ENCODE measurements around the gene PLCD3.
"Not testable (repeated sequence)": the region's sequence is repeated elsewhere in the genome, so short reads cannot be mapped to it uniquely, and the experiment has no call there.

PLCD3 gene

DNA sequence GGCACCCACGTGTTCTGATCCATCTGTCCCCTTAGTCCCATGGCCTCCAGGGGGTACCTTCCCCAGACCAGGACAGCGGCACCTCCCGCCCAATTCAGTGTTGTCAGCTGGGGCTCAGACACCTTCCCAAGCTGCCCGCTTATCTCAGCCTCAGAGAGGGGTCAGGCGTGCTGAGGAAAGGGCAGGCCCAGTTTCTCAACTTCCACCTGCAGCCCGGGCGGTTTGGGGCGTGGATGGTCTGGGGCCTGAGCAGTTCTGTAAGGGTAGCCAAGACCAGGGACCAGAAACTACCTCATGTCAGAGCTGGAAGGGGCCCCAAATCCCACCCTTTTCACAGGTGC is 5.1 kb downstream of the PLCD3 start:
- Histone ChIP-seq H3K36me3 (0 out of 22 replicates have a peak, but pooled peaks cover 0 to 8% (median 0%) of the 10 kb centered on the region in 11 experiments), H3K4me3 (no peak overlapping the region), H3K9ac (0 out of 22 replicates have a peak overlapping the region, but pooled peaks of 1 of the 11 experiments have one; percentile 0), H3K27ac (no peak overlapping the region), H3K4me1 (peaks cover 23 to 73% (median 34%) of the 10 kb centered on the region in 10 experiments), H3K4me2 (no peak overlapping the region; a peak in 1 of 22 replicates), H4K20me1 (peaks cover 0 to 61% (median 7%) of the 10 kb centered on the region in 11 experiments; a peak in 9 of 22 replicates), H3K27me3 (no peaks in the 10 kb centered on the region), H3K9me3 (replicated peaks in 1 of 11) (no peaks in the 10 kb centered on the region)
- TF ChIP-seq Cebpa-rat (IDR thresholded peaks at IDR 0.05), result no peak

DNA sequence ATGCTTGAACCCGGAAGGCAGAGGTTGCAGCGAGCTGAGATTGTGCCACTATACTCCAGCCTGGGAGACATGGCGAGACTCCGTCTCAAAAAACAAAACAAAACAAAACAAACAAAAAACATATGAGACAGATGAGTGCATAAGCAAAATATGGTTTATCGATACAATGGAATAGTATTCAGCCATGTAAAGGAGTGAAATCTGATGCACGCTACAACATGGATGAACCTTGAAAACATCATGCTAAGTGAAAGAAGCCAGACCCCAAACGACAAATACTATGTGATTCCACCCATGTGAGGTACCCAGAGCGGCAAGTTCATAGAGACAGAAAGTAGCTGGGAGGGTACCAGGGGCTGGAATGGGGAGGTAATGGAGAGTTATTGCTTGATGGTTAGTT is 6.8 kb downstream of the PLCD3 start:
- H4K20me1 ChIP-seq, result peaks cover 0 to 46% (median 4%) of the 10 kb centered on the region in 11 experiments; a peak in 11 of 22 replicates
- H3K27ac ChIP-seq, result no peak overlapping the region
- H3K27me3 ChIP-seq, result peaks cover 0 to 9% (median 0%) of the 10 kb centered on the region in 11 experiments; a peak in 5 of 22 replicates
- H3K36me3 ChIP-seq, result peaks cover 0 to 11% (median 0%) of the 10 kb centered on the region in 11 experiments; a peak in 1 of 22 replicates
- no peak overlapping the region for H3K9ac ChIP-seq
- peaks cover 15 to 65% (median 28%) of the 10 kb centered on the region in 10 experiments for H3K4me1 ChIP-seq
- H3K9me3 ChIP-seq (replicated peaks in 1 of 11), result no peaks in the 10 kb centered on the region
- no peak overlapping the region for H3K4me2 ChIP-seq
- no peak for TF ChIP-seq Cebpa-rat (IDR thresholded peaks at IDR 0.05)
- no peak overlapping the region for H3K4me3 ChIP-seq

DNA sequence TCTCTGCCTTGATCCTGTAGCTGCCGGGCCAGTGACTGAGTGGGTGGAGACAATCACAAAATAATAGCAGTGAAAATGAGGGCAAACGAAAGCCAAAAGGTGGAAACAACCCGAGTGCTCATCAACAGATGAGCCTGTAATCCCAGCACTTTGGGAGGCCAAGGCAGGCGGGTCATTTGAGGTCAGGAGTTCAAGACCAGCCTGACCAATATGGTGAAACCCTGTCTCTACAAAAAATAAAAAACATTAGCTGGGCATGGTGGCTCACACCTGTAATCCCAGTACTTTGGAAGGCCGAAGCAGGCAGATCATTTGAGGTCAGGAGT is 7.6 kb downstream of the PLCD3 start:
- peak overlapping the region in 7 of 11 experiments; percentile 24 to 51 (median 36); a peak in 8 of 22 replicates for H3K9ac ChIP-seq
- not testable (repeated sequence) for H3K4me3 ChIP-seq; H3K9me3 ChIP-seq (replicated peaks in 1 of 11); H3K27me3 ChIP-seq
- peaks cover 21 to 68% (median 33%) of the 10 kb centered on the region in 10 experiments for H3K4me1 ChIP-seq
- peak overlapping the region in 7 of 11 experiments; percentile 19 to 66 (median 54); a peak in 9 of 22 replicates for H3K27ac ChIP-seq
- peaks cover 0 to 39% (median 2%) of the 10 kb centered on the region in 11 experiments; a peak in 9 of 22 replicates for H4K20me1 ChIP-seq
- H3K4me2 ChIP-seq, result peak overlapping the region in 10 of 11 experiments; percentile 32 to 73 (median 57); a peak in 17 of 22 replicates
- H3K36me3 ChIP-seq, result peaks cover 0 to 17% (median 0%) of the 10 kb centered on the region in 11 experiments; a peak in 3 of 22 replicates

DNA sequence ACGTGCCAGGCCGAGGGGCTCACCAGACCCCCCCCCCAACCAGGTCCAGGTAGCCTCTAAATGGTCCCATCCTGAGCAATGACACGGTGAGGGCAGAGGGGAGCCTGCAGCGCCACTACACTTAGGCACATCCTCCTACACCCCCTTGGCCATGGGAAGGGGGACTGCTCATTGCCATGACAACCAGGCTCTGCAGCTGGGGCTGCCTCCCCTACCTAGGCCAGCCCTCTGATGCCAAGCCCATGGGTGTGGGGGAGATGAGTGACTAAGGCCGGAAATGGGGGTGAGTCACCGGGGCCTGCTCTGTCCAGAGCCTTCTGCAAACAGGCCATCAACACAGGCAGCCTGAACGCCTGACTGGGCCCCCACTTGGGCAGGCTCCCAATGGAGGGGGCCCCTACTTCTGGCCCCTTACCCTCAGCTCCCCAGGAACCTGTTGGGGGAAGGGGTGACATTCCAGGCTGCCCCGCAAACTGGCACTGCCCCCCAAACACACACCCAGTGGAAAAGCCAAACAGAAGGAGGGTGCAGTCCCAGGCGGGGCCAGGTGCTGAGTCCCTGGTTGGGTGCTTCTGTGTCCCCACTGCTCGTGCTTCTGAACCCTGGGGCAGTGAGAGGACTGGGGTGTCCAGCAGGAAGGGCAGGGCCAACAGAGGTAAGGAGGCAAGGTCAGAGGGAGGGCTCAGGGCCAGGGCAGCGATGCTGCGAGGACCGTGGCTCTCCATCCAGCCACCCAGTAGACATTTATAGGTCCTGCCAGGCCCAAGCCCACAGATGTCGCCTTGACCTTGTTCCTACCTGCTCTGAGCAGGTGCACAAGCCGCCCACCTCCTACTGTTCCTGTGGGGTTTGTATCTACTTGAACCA is 8.2 kb downstream of the PLCD3 start:
- H3K4me2 ChIP-seq, result peak overlapping the region; percentile 16 to 73 (median 55); a peak in 21 of 22 replicates
- peaks cover 0 to 9% (median 0%) of the 10 kb centered on the region in 11 experiments; a peak in 5 of 22 replicates for H3K27me3 ChIP-seq
- H3K4me3 ChIP-seq, result no peak overlapping the region
- peak overlapping the region in 10 of 11 experiments; percentile 22 to 66 (median 54); a peak in 18 of 22 replicates for H3K27ac ChIP-seq
- peaks cover 0 to 33% (median 0%) of the 10 kb centered on the region in 11 experiments; a peak in 8 of 22 replicates for H4K20me1 ChIP-seq
- H3K9me3 ChIP-seq (replicated peaks in 1 of 11), result no peaks in the 10 kb centered on the region
- H3K4me1 ChIP-seq, result peaks cover 27 to 68% (median 37%) of the 10 kb centered on the region in 10 experiments
- peaks cover 0 to 23% (median 0%) of the 10 kb centered on the region in 11 experiments; a peak in 3 of 22 replicates for H3K36me3 ChIP-seq
- TF ChIP-seq Cebpa-rat (IDR thresholded peaks at IDR 0.05), result no peak
- peak overlapping the region in 10 of 11 experiments; percentile 4 to 51 (median 35); a peak in 14 of 22 replicates for H3K9ac ChIP-seq

DNA sequence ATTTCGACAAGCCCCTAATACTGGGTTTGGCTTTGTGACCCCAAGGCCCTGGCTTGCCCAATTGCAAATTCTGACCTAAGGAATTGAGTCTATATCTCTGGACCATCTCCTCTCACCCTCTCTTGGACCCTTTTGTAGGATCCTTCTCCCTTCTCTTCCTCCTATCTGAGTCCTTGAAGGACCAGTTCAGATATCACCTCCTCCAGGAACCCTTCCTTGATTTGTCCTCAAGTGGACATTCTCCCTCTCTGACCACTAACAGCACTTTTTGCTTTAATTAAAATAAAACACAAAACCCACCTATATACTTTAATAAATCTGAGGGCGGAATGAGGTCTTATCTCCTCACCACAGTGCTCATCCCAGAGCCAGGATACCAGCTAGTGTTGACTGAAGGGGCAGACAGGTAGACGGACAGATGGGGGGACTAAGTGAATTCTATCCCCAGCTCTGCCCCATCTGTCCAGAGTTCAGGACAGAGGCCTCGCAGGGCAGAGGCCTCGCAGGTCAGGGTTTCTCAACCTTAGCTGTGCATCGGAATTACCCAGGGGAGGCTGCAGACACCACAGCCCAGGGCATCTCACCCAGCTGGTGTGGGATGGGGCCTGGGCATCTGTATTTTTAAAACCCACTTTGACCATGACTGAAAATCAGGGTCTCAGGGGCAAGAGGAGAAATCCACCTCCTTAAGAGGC is 9.1 kb downstream of the PLCD3 start:
- H3K4me3 ChIP-seq, result no peak overlapping the region
- peak overlapping the region in 9 of 11 experiments; percentile 22 to 66 (median 54); a peak in 15 of 22 replicates for H3K27ac ChIP-seq
- peaks cover 29 to 69% (median 41%) of the 10 kb centered on the region in 10 experiments for H3K4me1 ChIP-seq
- peaks cover 0 to 32% (median 0%) of the 10 kb centered on the region in 11 experiments; a peak in 3 of 22 replicates for H3K36me3 ChIP-seq
- no peak for TF ChIP-seq Cebpa-rat (IDR thresholded peaks at IDR 0.05)
- peak overlapping the region in 8 of 11 experiments; percentile 4 to 51 (median 34); a peak in 9 of 22 replicates for H3K9ac ChIP-seq
- peaks cover 0 to 9% (median 0%) of the 10 kb centered on the region in 11 experiments; a peak in 5 of 22 replicates for H3K27me3 ChIP-seq
- no peaks in the 10 kb centered on the region for H3K9me3 ChIP-seq (replicated peaks in 1 of 11)
- peak overlapping the region; percentile 16 to 73 (median 55); a peak in 21 of 22 replicates for H3K4me2 ChIP-seq
- H4K20me1 ChIP-seq, result peaks cover 0 to 27% (median 0%) of the 10 kb centered on the region in 11 experiments; a peak in 8 of 22 replicates

DNA sequence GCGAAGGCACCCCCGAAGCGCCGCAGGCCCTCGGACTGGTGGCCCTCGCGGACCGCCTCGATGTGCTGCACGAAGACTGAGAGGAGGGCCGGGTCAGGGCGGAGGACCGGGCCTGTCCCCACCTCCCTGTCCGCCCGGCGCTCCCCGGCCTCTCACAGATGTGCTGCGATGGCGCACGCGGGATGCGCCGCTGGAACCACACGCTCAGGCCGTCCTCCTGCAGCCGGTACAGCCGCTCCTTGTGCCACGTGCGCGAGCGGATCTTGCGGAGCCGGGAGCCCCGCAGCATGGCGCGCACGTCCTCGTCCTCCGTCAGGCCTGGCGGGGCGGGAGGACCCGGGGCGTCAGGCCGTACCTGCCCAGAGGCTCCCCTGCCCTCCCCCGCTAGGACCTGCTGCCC is 11.3 kb downstream of the PLCD3 start:
- Histone ChIP-seq H3K27me3 (peaks cover 0 to 9% (median 0%) of the 10 kb centered on the region in 11 experiments; a peak in 5 of 22 replicates), H3K9me3 (replicated peaks in 1 of 11) (no peaks in the 10 kb centered on the region), H4K20me1 (peaks cover 0 to 27% (median 0%) of the 10 kb centered on the region in 11 experiments; a peak in 7 of 22 replicates), H3K4me1 (peaks cover 34 to 67% (median 45%) of the 10 kb centered on the region in 10 experiments), H3K27ac (no peak overlapping the region), H3K4me2 (no peak overlapping the region), H3K36me3 (peaks cover 0 to 31% (median 0%) of the 10 kb centered on the region in 11 experiments; a peak in 3 of 22 replicates), H3K4me3 (no peak overlapping the region), H3K9ac (no peak overlapping the region)
- TF ChIP-seq Cebpa-rat (IDR thresholded peaks at IDR 0.05), result no peak

DNA sequence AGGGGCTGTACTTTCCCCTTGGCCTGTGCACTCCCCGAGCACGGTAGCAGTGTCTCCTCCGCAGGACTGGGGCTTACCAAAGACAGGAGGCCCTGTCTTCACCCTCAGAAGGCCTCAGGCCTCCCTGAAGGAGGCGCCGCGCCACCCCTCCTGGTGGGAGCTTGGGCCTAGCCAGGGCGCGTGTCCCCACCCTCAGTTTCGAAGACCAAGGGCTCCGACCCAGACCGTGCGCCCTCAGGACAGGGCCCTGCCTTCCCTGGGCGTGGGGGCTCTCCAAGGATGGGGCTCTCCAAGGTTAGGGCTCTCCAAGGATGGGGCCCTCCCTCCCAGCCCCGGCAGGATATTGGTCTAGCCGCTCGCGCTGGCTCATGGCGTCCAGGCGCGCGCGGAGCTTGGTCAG is 11.8 kb downstream of the PLCD3 start:
- no peak overlapping the region for H3K9ac ChIP-seq
- peaks cover 0 to 31% (median 0%) of the 10 kb centered on the region in 11 experiments; a peak in 3 of 22 replicates for H3K36me3 ChIP-seq
- H3K4me1 ChIP-seq, result peaks cover 36 to 72% (median 49%) of the 10 kb centered on the region in 10 experiments
- H4K20me1 ChIP-seq, result peaks cover 0 to 27% (median 0%) of the 10 kb centered on the region in 11 experiments; a peak in 7 of 22 replicates
- H3K27ac ChIP-seq, result no peak overlapping the region
- no peaks in the 10 kb centered on the region for H3K9me3 ChIP-seq (replicated peaks in 1 of 11)
- peak overlapping the region in 8 of 11 experiments; percentile 36 to 69 (median 62); a peak in 11 of 22 replicates for H3K4me2 ChIP-seq
- no peak for TF ChIP-seq Cebpa-rat (IDR thresholded peaks at IDR 0.05)
- no peak overlapping the region for H3K4me3 ChIP-seq
- H3K27me3 ChIP-seq, result peaks cover 0 to 9% (median 0%) of the 10 kb centered on the region in 11 experiments; a peak in 5 of 22 replicates

DNA sequence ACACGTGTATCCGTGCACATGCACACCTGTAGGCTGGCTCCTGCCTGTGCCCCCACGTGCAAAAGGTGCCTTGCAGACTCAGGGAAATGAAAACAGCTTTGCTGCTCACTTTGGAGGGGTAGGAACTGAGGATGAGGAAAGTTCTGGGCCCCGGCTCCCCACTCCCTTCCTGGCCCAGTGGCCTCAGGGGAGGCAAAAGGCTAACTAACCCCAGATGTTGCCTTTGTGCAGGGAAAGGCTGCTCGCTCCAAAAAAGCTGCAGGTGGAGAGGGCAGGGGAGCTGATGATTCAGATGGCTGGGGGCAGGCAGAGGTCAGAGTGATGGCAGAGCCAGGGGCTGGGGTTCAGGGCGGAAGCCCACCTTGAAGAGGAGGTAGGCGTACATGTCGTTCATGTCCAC is 12.4 kb downstream of the PLCD3 start:
- no peak overlapping the region for H3K27ac ChIP-seq
- H4K20me1 ChIP-seq, result peaks cover 0 to 27% (median 0%) of the 10 kb centered on the region in 11 experiments; a peak in 7 of 22 replicates
- H3K9ac ChIP-seq, result no peak overlapping the region
- peaks cover 0 to 9% (median 0%) of the 10 kb centered on the region in 11 experiments; a peak in 5 of 22 replicates for H3K27me3 ChIP-seq
- H3K9me3 ChIP-seq (replicated peaks in 1 of 11), result no peaks in the 10 kb centered on the region
- peaks cover 36 to 75% (median 47%) of the 10 kb centered on the region in 10 experiments for H3K4me1 ChIP-seq
- TF ChIP-seq Cebpa-rat (IDR thresholded peaks at IDR 0.05), result no peak
- H3K36me3 ChIP-seq, result peaks cover 0 to 31% (median 0%) of the 10 kb centered on the region in 11 experiments; a peak in 3 of 22 replicates
- no peak overlapping the region for H3K4me3 ChIP-seq
- H3K4me2 ChIP-seq, result peak overlapping the region in 8 of 11 experiments; percentile 36 to 69 (median 62); a peak in 16 of 22 replicates
